Activated CD8-positive, alpha-beta T cell treated with anti-CD3 and anti-CD28 coated beads for 36 hours (primary cell): ENCODE measurements around the gene NAB2. TPM values are rescaled to one million over a fixed set of nuclear protein-coding genes. Genes with fewer than 3 reads are reported as not detected.

Source experiments
- ATAC-seq: fragments of 200-7000 bp; cut with Tn5 transposase; one replicate; pipeline ENCODE4 v1.10.0; 2021; ENCODE audit warnings: mild to moderate bottlenecking, moderate library complexity
- CTCF ChIA-PET: fragments of 350-600 bp; sonication (Branson Sonifier 250); formaldehyde crosslinking; loops from one replicate; lab custom pipeline; 2021; ENCODE audit warnings: antibody characterized with exemption; lab: Charles Lee
- POLR2A ChIA-PET: fragments of 350-600 bp; sonication (Branson Sonifier 250); formaldehyde crosslinking; loops from one replicate; lab custom pipeline; 2021; ENCODE audit warnings: antibody characterized with exemption; lab: Charles Lee
- DNase-seq: peaks from one replicate; pipeline ENCODE4 v3.0.0-alpha.2; 2020
- H3K27ac Mint-ChIP-seq: one replicate; pipeline ENCODE4 v1.8.0; 2021; ENCODE audit warnings: mild to moderate bottlenecking, mixed read lengths
- H3K27me3 Mint-ChIP-seq: one replicate; pipeline ENCODE4 v1.8.0; 2021; ENCODE audit warnings: mixed read lengths
- H3K36me3 Mint-ChIP-seq: one replicate; pipeline ENCODE4 v1.8.0; 2021; ENCODE audit warnings: low read depth, mixed read lengths
- H3K4me1 Mint-ChIP-seq: one replicate; pipeline ENCODE4 v1.8.0; 2021; ENCODE audit warnings: low read depth, mixed read lengths
- H3K4me3 Mint-ChIP-seq: one replicate; pipeline ENCODE4 v1.8.0; 2021; ENCODE audit warnings: mild to moderate bottlenecking, moderate library complexity, mixed read lengths
- H3K9me3 Mint-ChIP-seq: one replicate; pipeline ENCODE4 v1.8.0; 2021; ENCODE audit warnings: mixed read lengths
- intact Hi-C: fragments of 100-400 bp; cut with micrococcal nuclease; formaldehyde crosslinking; loops from one replicate; pipeline ENCODE4 v1.10.0; 2022
- total RNA-seq, 2 experiments: library from RNA; stranded (reverse); gene quantifications; one replicate each; pipeline ENCODE4 v1.2.3, GENCODE V29; 2021
- TF ChIP-seq, protein P1 (sequence below): fragments of 200-600 bp; IDR thresholded peaks from one replicate; pipeline ENCODE4 v1.8.0; 2022; ENCODE audit warnings: antibody characterized with exemption, mild to moderate bottlenecking

NAB2 gene
- total RNA-seq, 2 experiments from 2014 or later: 69.3 to 70.8 TPM

DNA sequence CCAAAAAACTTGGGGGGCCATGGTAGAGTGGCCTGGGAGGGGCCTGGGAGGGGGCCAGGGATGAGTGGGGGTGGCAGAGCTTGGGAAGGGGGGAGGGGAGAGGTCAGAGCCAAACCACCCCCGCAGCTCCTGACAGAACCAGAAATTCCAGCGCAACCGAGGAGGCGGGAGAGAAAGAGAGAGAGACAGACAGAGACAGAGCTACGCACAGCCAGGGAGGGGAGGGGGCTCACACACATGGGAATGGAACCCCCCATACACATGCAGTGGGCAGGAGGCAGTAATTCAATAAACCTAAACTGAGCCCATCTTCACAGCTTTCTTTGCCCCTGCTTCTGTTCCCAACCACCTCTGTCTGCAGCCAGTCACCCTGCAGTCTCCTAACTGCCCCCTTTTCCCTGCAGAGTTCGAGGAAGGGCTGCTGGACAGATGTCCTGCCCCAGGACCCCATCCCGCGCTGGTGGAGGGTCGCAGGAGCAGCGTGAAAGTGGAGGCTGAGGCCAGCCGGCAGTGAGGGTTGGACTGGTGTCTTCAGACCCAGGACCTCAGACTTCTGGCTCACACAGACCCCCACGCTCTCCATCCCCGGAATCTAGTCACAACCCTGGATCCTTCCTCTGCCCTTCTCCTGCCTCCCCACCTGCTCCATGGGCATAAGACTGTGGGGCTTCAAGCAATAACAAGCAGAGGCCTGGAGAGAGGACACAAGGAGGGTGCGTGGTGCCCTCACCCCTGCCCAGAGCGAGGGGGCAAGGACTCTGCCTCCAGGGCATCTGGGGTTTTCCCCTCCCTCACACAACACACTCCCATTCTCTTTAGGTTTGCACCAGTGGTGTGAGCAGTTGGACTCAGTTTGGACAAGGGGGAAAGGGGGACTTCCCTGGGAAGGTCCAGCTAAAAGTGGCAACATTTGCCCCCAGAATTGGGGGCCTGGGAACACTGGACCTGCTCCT lies 5.6 kb downstream of the NAB2 start:
- Mint-ChIP-seq H3K36me3 (peaks cover 75% of the 10 kb centered on the region), H3K4me3 (peak overlapping the region; percentile 82), H3K4me1 (peaks cover 82% of the 10 kb centered on the region), H3K27me3 (no peaks in the 10 kb centered on the region), H3K9me3 (no peaks in the 10 kb centered on the region), H3K27ac (peak overlapping the region; percentile 92)
- DNase-seq (no peak), ATAC-seq (no peak)
- POLR2A ChIA-PET: interaction anchor here (0.6 to 18.7 kb wide), 8 partner anchors 10 to 266 kb away, joined by 3 to 417 read pairs (median 6); partner anchors contain the start of genes NEMP1 and STAT6
- intact Hi-C loops: no loop called here
- CTCF ChIA-PET: interaction anchor here (0.7 to 12.4 kb wide), 11 partner anchors 10 to 107 kb away, joined by 3 to 193 read pairs (median 7); partner anchors contain the start of genes NEMP1 and STAT6
- TF ChIP-seq, protein P1, sequence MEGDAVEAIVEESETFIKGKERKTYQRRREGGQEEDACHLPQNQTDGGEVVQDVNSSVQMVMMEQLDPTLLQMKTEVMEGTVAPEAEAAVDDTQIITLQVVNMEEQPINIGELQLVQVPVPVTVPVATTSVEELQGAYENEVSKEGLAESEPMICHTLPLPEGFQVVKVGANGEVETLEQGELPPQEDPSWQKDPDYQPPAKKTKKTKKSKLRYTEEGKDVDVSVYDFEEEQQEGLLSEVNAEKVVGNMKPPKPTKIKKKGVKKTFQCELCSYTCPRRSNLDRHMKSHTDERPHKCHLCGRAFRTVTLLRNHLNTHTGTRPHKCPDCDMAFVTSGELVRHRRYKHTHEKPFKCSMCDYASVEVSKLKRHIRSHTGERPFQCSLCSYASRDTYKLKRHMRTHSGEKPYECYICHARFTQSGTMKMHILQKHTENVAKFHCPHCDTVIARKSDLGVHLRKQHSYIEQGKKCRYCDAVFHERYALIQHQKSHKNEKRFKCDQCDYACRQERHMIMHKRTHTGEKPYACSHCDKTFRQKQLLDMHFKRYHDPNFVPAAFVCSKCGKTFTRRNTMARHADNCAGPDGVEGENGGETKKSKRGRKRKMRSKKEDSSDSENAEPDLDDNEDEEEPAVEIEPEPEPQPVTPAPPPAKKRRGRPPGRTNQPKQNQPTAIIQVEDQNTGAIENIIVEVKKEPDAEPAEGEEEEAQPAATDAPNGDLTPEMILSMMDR: no peak

DNA sequence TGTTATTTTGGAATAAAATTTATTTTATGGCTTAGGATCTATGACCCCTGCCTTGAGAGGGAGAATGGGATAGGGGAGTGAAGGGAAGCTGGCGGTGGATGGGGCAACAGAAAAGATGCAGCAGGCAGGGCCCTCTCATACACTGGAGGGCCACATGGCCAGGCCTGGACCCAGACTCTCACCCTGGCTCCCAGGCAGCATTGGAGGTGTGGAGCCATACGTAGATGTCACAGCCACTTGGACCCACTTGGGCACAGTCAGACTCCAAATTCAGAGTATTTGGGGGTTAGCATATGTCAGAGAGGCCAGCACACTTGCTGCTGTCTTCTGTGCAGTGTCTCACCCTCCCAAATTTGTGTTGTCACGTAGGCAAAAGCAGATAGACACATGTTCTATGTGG lies 6.5 kb downstream of the NAB2 start:
- Mint-ChIP-seq H3K4me1 (peaks cover 83% of the 10 kb centered on the region), H3K27ac (peak overlapping the region; percentile 92), H3K4me3 (no peak overlapping the region), H3K36me3 (peaks cover 76% of the 10 kb centered on the region), H3K27me3 (no peaks in the 10 kb centered on the region), H3K9me3 (no peaks in the 10 kb centered on the region)
- ATAC-seq (no peak), DNase-seq (no peak)
- TF ChIP-seq, protein P1: no peak
- POLR2A ChIA-PET: interaction anchor here (0.6 to 18.7 kb wide), 5 partner anchors 9 to 265 kb away, joined by 3 to 417 read pairs (median 104); partner anchors contain the start of genes NEMP1 and STAT6
- intact Hi-C loops: no loop called here
- CTCF ChIA-PET: interaction anchor here (1.0 to 12.4 kb wide), 3 partner anchors 13 to 23 kb away, joined by 5 to 193 read pairs (median 167); partner anchors contain the start of gene STAT6

DNA sequence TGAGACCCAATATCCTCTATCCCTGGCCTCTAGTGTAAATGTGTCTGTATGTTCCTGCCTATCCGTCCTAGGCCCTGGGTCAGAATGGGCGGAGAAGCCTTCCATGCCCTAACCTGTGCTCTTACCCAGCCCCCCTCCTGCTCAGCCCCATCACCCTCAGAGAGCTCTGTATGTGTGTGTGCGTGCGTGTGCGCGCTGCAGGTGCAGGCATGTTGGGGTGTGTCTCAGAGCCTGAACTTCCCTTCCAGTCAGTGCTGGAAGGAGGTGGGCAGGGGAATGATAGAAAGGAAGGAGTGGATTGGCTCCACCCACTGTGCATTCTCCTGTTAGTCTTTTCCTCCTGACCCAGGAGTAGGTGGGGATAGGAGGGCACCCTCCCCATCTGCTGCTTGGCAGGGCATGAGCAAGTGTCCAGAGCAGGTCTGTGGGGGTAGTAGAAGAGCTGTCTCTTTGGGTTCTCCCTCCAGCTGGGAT lies 7.2 kb downstream of the NAB2 start:
- intact Hi-C loops: no loop called here

DNA sequence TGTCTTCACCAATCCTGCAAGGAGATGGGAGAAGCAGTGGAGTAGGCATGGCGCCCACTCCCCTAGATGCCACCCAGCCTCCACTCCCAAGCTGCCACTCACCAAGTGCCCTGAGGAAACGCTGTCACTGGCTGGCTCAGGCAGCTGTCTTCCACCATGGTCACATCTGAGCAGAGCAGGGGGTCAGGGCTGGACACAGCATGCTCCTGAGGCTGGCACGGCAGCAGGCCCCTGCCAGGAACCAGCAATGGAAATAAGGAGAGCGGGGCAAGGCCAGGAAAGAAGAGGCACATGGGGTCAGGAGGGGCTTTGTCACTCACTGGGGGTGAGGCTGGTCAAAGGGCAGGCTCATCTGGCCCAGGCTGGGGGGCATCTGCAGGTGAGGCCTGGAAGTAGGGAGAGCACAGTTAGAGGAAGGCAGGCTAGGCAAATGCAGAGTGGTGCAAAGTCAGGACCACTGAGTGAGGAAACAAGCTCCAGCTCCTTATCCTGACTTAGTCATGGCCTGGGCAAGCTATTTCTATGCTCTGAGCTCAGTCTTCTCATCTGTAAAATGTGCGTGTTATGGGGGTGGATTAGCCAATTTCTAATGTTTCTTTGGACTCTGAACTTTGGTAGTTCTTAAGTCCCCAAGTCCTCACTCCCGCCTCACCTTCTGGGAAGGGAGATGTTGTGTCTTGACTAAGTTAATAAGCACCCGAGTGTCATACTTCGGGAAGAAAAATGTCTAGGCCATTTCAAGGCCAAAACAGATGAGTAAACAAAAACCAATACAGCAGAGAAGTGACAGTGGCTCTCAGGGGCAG lies 8.0 kb downstream of the NAB2 start:
- TF ChIP-seq, protein P1: no peak
- ATAC-seq: no peak
- Mint-ChIP-seq H3K4me3 (no peak overlapping the region), H3K36me3 (peaks cover 66% of the 10 kb centered on the region), H3K9me3 (no peaks in the 10 kb centered on the region), H3K27me3 (no peaks in the 10 kb centered on the region), H3K4me1 (peaks cover 72% of the 10 kb centered on the region), H3K27ac (peak overlapping the region; percentile 92)
- ChIA-PET POLR2A (interaction anchor here (1.0 to 18.7 kb wide), 5 partner anchors 2 to 34 kb away, joined by 4 to 417 read pairs (median 155); partner anchors contain the start of genes NAB2, NEMP1 and STAT6), CTCF (interaction anchor here (1.1 to 12.4 kb wide), 4 partner anchors 11 to 117 kb away, joined by 3 to 193 read pairs (median 85); partner anchors contain the start of gene STAT6)
- intact Hi-C loops: no loop called here
- DNase-seq: no peak

More for the DNA sequence above, 7.2 kb downstream of the NAB2 start:
- Mint-ChIP-seq H3K27ac (peak overlapping the region; percentile 92), H3K36me3 (peaks cover 70% of the 10 kb centered on the region), H3K4me1 (peaks cover 77% of the 10 kb centered on the region), H3K4me3 (no peak overlapping the region), H3K9me3 (no peaks in the 10 kb centered on the region), H3K27me3 (no peaks in the 10 kb centered on the region)
- CTCF ChIA-PET: interaction anchor here (1.0 to 12.4 kb wide), 4 partner anchors 12 to 118 kb away, joined by 3 to 193 read pairs (median 86); partner anchors contain the start of gene STAT6
- ATAC-seq (no peak), DNase-seq (no peak)
- POLR2A ChIA-PET: interaction anchor here (1.0 to 18.7 kb wide), 7 partner anchors 1 to 94 kb away, joined by 3 to 417 read pairs (median 104); partner anchors contain the start of genes NAB2, NEMP1 and STAT6
- TF ChIP-seq, protein P1: no peak
